Panc1 (cell line): Measurements from ENCODE around the gene INPP5A.

Experiments used
- CTCF ChIP-seq: fragments of 450-650 bp; IDR thresholded peaks from 2 replicates; pipeline ENCODE4 v1.5.1; 2017; ENCODE audit warnings: mild to moderate bottlenecking
- POLR2AphosphoS5 ChIP-seq: IDR thresholded peaks from 2 replicates; pipeline ENCODE4 v1.6.1; 2012; ENCODE audit warnings: mild to moderate bottlenecking, low read depth, low read length, moderate library complexity
- SIN3A ChIP-seq: IDR thresholded peaks from 2 replicates; pipeline ENCODE4 v1.6.1; 2012; ENCODE audit warnings: low read depth, mild to moderate bottlenecking, low read length, moderate library complexity, borderline replicate concordance; ENCODE audit not compliant: insufficient read depth
- TCF7L2 ChIP-seq: IDR thresholded peaks from 2 replicates; pipeline ENCODE4 v1.6.1; 2011; ENCODE audit warnings: mild to moderate bottlenecking, low read depth, low read length, inconsistent platforms
- TF ChIP-seq, protein P1 (sequence below), 2 experiments: IDR thresholded peaks; 2 replicates each; pipeline ENCODE4 v1.6.1; 2011 to 2012; ENCODE audit warnings: low read depth in 2 of 2, control low read depth in 1 of 2, low read length in 1 of 2, mild to moderate bottlenecking in 1 of 2, moderate library complexity in 1 of 2; ENCODE audit not compliant: insufficient read depth in 1 of 2

- TF ChIP-seq CTCF (no peak), SIN3A (no peak), POLR2AphosphoS5 (no peak), TCF7L2 (no peak)
- TF ChIP-seq, protein P1, sequence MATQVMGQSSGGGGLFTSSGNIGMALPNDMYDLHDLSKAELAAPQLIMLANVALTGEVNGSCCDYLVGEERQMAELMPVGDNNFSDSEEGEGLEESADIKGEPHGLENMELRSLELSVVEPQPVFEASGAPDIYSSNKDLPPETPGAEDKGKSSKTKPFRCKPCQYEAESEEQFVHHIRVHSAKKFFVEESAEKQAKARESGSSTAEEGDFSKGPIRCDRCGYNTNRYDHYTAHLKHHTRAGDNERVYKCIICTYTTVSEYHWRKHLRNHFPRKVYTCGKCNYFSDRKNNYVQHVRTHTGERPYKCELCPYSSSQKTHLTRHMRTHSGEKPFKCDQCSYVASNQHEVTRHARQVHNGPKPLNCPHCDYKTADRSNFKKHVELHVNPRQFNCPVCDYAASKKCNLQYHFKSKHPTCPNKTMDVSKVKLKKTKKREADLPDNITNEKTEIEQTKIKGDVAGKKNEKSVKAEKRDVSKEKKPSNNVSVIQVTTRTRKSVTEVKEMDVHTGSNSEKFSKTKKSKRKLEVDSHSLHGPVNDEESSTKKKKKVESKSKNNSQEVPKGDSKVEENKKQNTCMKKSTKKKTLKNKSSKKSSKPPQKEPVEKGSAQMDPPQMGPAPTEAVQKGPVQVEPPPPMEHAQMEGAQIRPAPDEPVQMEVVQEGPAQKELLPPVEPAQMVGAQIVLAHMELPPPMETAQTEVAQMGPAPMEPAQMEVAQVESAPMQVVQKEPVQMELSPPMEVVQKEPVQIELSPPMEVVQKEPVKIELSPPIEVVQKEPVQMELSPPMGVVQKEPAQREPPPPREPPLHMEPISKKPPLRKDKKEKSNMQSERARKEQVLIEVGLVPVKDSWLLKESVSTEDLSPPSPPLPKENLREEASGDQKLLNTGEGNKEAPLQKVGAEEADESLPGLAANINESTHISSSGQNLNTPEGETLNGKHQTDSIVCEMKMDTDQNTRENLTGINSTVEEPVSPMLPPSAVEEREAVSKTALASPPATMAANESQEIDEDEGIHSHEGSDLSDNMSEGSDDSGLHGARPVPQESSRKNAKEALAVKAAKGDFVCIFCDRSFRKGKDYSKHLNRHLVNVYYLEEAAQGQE (IDR thresholded peaks at IDR 0.05; ENCODE audit: insufficient read depth in 1 of 2, low read depth in 2 of 2, low read length in 1 of 2), result no peak
These were observed 118.9 kb downstream of the INPP5A start for GRCh38 chr10:132656283-132657126.
